CD4-positive, alpha-beta T cell treated with Interleukin-1 beta for 1 hour (primary cell): ENCODE measurements around the gene RND3.

Experiments
- DNase-seq, 2 donors: peaks; one replicate each; pipeline ENCODE4 v3.0.0-alpha.2; 2020 to 2022

RND3 gene, protein sequence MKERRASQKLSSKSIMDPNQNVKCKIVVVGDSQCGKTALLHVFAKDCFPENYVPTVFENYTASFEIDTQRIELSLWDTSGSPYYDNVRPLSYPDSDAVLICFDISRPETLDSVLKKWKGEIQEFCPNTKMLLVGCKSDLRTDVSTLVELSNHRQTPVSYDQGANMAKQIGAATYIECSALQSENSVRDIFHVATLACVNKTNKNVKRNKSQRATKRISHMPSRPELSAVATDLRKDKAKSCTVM

DNA sequence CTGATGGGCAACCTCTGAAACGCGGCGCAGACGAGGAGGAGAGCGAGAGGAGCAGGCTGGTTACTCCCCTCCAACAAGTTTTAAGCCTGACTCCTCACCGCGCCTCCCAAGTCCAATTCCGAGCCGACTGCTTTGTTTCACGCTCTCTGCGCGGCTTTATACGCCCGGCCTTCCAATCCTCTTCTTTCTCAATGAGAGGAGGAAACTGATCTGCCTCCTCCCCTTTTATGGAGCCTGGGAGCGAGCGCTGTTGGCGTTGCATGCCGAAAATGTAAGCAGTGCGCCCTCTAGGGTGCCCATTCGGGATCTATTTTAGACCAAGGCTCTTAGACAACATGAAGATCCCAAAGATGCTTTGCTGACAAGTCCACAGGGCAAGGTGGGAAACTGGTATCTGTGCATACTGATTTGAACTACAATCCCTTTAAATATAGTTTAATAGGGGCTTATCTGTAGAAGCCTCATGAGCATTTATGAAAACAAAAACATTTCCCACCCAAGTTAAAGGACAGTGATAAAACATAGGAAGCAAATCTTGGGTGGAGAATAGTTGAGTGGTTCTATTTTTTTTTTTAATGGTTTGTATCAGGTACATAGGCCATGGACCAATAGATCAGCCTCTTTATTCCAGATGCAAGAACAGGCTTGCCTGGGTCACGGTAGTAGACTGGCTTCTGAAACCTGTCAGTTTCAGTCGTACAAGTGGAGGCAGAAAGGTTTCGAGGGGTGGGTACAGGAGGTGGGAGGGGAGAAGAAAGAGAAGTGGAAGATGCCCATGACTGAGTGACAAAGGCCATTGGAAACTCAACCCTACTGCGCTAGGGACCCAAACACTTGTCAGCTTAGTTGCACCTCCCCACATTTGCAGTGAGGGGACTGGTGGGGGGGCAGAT is at the start of gene RND3:
Gene RND3, minus strand, starts transcription at position 131 of the 893 bp plus-strand sequence. CDS start 250 bp downstream, outside the sequence.
- peak in 1 of 2 donors; percentile 14 for DNase-seq

DNA sequence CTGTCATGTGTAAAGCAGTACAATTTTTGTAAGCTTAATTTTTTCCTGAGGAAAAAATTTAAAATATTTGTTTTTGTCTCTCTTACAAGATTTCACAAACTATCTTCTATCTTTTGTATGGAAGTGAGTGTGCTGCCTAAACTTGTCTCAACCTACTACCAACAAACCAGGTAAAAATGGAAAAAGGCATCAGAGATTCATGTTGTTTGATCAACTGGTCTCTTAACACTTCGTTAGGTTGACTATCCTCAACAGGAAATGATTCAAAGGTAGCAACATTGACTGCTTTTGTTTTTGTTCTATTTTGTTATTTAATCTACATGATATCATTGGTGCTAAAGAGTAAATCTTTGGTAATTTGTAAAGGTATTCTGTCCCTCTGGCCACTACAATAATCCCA is 47.7 kb upstream of the RND3 start:
- DNase-seq: no peak

DNA sequence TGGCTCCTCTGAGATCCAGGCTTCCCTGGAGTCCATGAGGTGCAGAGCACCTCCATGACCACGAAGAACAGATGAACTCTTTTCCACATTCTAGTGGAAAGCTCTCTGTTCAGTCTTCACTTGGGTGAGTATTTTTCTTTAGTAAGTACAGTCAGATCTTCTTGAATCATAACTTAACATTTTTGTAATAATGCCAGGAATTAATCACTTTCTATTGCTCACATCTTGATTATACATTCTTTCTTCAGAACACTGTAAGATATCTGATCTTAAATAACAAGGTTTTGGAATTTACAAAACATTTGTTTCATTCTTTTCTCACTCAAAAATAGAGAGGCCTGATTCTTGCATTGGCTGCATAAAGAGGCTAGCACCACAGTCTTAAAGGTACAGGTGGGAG is 45.4 kb upstream of the RND3 start:
- DNase-seq: no peak

DNA sequence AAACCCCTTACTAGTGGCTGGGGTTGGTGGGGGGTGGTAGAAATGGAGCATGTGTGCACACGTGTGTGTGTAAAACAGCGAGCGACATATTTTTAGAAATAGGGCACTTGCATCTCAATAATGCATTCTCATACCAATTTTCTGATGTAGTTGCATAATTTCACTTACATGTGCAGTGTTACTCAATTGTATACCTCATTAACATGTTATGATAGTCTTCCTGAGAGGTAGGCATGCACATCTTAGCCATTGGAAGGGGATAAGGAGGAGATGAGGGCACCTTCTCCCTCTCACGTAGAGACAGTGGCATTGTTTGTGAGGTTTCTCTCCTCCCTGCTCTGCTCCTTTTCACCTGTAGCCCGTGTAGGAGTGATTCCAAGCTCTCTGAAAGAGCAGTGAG is 44.6 kb upstream of the RND3 start:
- DNase-seq: no peak

DNA sequence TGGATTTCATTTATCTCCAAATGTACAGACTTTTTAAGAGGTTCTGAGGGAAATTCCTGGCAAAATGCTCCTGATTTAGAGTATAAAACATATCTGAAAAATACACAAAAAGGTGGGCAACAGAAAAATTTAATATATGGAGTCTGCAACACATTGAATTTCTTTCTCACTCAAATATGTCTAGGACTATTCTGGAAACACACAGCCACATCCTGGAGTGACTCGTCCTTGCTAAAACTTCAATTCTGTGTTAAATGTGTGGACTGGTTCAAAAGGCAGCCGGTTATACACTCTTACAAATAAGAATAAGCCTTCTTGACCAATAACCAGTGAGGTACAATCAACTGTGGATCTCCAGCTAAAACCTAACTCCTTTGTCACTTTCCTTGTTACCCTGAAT is 44.1 kb upstream of the RND3 start:
- no peak for DNase-seq

DNA sequence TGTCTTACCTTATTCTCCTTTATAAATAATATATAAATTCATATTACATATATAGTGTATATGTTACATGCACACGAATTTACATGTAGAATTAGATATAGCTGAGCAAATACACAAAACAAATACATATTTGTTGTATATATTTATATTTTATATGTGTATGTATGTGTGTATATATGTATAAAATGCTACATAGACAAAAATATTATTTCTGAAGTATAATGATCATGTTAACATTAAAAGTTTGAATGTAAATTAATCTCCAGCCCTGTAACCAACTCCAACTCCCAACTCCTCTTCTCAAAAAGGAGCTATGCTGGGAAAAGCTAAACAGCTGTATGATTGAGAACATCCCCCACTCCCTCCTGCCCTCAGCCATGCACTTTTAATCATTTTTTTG is 42.7 kb upstream of the RND3 start:
- no peak for DNase-seq

DNA sequence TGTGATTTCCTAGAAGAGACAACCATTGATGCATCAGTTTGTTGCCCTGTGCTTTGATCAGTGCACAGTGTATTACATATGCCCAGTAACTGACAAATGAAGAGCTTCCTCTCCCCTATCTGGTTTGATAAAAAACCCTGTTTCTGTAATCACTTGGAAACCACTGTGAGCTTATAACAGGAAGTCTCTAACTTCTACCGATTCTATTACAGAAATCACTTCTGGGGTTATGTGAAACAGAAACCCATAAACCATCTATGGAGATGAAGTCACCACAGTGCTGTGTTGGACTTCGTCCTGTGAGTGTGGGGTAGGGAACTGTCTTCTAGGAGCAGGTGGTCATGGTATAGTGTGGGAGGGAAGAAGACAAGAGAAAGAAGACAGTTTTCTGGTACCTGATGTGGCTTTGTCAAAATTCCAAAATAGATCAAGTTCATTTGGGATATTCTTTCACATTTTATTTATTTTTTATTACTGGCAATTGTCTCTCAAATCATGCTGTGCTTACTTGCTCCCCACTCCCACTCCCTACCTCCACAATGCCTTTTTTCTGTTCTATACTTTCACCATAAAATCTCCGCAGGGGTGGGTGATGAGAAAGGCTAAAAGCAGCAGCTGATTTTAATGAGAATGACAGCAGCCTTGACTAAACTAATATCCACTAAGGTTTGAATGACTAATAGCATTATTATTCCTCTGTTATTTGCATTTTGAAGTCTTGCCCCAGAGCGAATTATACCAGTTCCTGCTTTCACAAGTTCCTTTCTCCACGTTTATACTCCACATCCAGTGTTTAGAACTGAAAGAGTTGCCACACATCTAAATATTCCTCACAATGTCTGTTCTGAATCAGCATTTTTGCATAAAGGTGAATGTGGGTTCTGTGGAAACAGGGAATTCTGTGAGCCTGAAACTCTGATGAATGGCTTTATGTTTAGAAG is 41.7 kb upstream of the RND3 start:
- DNase-seq: no peak

DNA sequence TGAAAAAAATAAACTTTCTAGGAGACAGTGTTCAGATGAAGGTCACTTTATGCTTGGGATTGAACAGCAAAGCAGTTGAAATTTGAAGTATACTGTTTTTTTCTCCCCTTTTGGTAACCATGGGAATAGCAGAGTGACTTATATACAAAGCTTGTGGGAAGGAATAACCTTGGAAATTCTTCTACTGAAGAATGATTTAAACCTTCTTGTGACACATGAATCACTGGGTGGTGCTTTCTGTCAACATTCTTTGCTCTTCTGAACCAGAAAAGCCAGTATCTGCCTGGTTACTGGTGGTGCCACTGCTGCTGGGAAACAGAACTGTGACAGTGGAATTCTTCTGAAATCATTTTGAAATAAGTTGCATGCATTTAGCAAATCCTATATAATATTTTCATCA is 39.4 kb upstream of the RND3 start:
- no peak for DNase-seq

DNA sequence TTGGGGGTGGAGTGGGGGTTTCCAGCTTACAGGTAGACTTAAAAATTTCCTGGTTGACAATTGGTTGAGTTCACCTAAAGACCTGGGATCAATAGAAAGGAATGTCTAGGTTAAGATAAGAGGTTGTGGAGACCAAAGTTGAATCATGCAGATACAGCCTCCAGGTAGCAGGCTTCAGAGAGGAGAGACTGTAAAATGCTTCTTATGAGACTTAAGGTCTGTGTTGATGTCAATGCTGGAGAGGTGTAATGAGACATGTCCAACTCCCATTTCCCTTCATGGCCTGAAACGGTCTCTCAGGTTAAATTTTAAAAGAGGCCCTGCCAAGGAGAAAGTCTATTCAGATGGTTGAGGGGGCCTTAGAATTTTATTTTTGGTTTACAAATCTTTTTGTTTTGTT is 38.5 kb upstream of the RND3 start:
- no peak for DNase-seq

DNA sequence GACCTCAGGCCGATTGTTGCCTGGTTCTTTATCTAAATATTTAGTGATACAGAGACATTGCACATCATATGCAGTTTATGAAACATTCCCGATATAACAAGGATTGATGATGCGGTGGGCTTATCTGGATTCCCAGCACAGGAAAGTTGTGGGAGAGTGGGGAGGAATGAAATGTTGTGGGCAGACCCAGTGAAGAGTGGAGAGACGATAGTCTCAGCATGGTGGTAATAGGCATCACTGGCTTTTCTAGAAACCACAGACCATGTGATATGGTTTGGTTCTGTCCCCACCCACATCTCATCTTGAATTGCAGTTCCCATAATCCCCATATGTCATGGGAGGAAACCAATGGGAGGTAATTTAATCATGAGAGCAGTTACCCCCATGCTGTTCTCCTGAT is 34.8 kb upstream of the RND3 start:
- DNase-seq: no peak

DNA sequence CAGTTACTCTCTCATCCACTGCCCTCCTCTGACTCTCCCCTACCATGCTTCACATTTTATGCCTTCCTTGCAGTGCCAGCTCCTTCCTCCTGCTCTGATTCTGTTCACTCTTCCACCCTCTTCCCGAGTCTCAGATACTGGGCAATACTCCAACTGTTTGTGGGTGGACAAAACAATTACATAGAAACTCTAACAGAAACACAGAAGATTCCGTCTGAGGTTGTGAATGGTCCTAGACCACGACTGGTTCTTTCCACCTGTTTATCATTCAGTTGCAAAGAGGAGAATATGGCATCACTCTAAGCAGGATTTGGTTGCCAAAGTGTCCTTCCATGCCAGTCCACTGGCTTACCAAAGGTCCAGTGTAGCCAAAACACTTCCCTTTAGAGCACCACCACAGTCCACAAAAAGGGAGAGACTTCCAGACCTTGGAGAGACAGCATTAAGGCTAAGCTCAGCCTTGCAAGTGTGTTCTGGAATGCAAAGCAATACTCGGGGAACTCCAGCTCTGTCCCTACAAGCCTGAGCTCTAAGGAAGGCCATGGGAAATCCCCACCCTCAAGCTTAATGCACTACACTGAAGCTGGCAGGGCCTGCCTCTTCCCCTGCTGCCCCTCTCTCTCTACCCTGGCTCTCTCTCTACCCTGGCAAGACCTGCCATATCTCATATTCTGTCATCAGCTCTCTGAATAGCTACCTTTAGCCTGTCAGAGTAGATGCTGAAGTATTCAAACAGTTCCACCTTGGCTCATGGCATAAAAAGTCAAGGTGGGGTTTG is 33.6 kb upstream of the RND3 start:
- no peak for DNase-seq

DNA sequence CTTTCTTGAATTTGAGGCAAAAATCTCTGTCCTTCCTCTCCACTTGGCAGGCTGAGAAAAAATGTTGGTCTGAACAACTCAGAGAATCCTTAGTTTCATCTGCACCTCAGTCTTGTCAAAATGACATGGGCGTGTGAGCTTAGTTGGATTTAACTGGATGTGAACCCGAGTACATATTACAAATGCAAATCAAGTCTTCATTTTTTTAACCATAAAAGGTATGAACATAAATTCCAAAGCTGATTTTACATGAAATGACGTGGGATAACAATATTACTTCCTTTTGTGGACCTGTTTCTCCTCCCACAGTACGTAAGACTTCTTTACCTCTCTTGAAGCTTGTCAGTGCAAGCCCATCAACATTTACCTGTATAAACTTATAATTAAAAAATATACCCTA is 32.6 kb upstream of the RND3 start:
- DNase-seq: no peak

DNA sequence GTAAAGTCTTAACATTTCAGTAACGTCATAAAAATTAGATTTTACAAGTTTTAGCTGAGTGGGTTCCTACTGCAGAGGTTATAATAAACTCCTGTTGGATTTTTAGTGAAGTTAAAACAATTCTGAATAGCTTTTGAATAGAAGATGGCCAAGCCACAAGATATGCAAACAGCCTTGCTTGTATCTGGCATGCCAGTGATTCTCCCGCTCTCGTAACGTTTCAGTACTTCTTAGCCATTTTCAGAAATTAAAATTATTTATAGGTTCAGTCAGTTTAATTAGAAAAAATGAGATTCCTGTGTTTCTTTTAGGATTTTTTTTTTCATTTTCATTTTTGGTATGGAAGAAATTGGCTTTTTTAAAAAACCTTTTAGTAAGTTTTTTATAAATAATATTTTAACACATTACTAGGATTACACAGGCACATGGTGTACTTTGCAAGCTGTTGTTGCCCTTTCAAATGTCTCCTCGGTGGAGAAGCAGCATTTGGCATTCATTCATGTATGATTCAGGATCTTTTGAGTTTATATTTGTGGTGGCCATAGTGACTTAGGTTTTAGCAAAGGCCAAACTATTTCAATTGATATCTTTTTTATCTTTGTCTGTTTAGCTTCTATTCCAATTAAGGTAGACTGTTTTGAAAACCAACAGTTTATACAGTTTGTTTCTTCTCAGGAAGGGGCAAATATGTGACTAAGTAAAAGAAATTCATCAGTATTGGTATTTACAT is 30.6 kb upstream of the RND3 start:
- no peak for DNase-seq

DNA sequence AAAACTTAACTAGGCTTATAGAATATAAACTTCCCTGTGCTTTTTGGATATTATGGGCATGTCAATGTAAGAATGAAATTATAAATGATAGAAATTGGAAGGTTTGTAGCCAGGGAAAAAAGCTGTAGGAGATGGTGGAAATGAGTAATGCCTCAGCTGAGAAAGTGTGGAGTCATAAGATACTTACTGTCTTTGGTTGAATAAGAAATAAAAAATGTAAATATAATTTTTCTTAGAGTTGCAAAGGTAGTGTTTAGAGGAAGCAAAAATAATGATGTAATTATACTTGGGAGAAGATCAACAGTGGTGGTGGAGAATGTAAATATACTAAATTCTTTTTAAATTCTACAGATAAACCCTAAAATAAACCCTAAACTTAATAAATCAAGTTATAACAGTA is 26.2 kb upstream of the RND3 start:
- DNase-seq: no peak

DNA sequence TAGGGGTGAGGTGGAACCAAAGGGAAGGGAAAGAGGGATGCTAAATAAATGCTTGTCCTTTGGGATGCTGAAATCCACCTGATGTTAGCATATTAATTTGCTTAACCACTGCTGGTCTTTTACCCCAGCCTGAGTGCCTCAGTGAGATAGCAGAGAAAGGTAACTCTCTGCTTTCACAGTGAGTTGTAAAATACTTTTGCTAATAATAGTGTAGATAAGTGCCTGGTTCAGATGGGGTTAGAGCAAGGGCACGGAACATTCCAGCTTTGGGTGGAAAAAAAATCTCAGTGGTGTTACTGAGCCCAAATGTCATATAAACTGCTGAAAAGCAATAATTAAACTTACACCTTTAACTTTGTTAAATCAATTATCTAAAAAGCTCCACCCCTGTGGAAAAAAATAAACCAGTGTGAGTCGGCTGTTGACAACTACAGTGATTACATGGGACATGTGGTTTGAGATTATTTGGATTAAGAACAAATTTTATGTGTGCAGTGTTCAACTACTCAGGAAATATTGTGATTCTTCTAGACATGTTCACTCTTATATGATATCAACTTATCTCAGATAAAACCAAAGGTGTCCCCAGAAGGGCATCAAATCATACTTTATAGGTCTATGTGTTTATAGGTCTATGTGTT is 21.1 kb upstream of the RND3 start:
- no peak for DNase-seq

DNA sequence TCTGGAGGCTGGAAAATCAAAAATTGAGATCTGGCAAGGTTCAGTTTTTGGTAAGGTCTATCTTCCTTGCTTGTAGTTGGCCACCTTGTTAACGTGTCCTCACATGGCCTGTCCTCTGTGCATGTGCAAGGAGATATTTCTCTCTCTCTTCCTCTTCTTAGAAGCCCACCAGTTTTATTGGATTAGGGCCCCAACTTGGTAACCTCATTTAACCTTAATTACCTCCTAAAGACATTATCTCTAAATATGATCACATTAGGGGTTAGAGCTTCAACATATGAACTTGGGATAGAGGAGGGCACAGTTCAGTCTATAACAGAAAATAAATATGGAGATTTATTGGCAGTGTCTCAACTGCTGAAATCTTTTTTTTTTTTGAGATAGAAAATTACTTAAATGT is 19.6 kb upstream of the RND3 start:
- no peak for DNase-seq

DNA sequence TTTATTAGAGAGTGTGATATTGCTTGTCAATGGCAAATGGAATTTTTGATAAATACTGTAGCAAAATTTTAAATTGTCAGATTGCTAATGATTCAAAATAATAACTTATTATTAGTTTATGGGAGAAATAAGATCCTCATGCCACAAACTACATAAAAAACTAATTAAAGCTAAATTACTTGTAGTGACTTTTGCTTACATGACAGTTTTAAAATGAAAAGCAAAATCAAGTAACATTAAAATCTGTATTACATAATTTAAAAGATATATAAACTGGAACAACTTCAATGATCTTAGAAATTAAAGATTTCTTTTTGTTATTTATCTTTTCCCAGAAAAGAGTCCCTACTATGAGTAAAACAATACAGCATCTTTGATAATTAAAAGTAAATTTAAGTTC is 17.7 kb upstream of the RND3 start:
- DNase-seq: no peak

DNA sequence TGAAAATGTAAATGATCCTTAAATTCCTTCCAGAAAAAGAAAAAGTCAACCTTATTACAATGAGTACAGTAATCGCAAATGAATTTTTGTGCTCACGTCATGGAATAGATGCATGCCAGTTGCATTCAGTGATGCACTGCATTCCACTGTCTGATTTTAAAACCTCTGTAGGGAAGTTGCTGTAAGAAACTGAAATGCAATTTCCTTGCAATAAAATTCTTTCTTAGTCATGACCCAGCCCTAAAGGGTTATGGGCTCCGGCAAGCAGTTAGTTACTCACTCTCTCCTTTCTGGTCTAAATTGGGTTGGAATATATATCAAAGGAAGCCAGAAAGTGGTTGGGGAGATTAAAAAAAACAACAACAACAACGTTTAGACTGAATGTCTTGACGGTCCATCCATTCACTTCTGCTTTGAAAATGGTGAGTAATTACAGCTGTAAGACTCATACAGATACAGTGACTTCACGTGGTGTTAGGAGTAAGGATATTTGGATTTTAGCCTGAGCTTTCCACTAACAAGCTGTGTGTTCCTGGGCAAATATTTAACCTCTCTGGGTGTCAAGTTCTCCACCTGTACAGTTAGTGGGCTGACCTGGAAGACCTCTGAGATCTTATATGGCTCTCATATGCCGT is 8.6 kb upstream of the RND3 start:
- no peak for DNase-seq

DNA sequence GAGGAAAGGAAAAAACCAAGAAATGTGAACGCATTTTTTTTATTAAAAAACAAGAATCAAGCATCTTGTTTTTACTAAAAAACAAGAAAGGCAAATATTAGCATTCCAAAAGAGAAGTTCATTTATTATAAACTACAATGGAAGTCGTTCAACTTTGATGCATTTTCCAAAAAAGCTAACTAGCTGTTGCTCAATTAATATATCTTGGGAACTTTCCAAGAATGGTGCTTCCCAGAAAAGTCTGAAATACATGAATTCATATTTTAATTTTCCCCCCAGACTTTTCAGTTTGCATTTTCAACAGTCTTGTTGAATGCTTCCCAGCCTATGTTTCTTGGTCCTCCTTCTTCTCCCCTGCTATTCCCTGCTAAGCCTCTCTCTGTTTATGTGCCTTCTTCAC is 7.5 kb upstream of the RND3 start:
- no peak for DNase-seq

DNA sequence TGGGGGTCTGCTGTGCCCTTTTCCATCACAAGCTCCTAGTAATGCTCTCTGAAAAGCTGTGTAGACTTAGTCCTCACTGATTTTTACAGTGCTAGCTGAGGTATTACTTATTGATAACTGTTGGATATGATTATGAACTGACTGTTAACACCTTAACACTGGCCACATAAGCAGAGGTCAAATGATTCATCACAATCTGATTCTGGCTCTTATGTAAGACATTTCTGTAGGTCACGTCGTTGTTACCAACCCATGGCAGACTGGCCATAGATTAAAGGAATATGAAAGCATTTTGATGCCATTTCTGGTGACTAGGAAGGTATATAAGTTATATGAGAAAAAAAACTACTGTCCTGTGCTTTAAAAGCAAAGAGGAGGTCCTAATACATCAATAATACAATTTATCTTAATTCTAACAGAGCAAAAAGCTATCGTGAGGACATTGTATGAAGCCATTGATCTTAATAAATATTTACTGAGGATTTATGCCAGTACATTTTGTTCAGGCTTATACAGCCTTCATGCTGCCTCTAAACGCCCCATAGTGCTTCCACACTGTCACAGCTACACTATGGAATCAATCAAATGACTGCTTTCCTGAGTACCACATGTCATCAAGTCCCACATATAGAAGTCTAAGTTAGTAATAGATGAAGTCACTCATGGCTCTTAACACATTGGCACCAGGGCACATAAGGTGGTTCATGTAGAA is 6.9 kb upstream of the RND3 start:
- no peak for DNase-seq
